AG10803 (cell line): ENCODE results near the gene DARS1.

Experiments
- DNase-seq: peaks from one replicate; pipeline ENCODE4 v3.0.0; 2010; ENCODE audit warnings: low read depth
- H3K4me3 ChIP-seq: 2 replicates; pipeline ENCODE4 v1.5.1; 2011; ENCODE audit warnings: mild to moderate bottlenecking, low read length, control low read depth
- TF ChIP-seq, protein P1 (sequence below): conservative IDR thresholded peaks from 2 replicates; pipeline ENCODE4 v1.5.1; 2011; ENCODE audit warnings: mild to moderate bottlenecking, low read length, control low read depth, inconsistent platforms

DARS1 gene

DNA sequence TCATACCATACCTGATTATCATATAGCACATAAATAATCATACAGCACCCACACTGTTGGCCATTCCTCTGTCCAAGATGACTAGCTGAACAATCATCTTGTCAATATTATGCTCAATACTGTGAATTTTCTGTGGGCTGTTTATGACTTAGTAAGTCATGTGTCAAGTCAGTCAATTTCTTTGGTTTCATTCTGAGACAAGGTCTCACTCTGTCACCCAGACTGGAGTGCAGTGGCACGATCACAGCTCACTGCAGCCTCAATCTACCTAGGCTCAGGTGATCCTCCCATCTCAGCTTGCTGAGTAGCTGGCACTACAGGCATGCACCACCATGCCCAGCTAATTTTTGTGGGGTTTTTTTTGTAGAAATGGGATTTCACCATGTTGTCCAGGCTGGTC lies 114.9 kb downstream of the DARS1 start:
- no peak for DNase-seq
- no peak overlapping the region for H3K4me3 ChIP-seq
- TF ChIP-seq, protein P1, sequence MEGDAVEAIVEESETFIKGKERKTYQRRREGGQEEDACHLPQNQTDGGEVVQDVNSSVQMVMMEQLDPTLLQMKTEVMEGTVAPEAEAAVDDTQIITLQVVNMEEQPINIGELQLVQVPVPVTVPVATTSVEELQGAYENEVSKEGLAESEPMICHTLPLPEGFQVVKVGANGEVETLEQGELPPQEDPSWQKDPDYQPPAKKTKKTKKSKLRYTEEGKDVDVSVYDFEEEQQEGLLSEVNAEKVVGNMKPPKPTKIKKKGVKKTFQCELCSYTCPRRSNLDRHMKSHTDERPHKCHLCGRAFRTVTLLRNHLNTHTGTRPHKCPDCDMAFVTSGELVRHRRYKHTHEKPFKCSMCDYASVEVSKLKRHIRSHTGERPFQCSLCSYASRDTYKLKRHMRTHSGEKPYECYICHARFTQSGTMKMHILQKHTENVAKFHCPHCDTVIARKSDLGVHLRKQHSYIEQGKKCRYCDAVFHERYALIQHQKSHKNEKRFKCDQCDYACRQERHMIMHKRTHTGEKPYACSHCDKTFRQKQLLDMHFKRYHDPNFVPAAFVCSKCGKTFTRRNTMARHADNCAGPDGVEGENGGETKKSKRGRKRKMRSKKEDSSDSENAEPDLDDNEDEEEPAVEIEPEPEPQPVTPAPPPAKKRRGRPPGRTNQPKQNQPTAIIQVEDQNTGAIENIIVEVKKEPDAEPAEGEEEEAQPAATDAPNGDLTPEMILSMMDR = no peak

DNA sequence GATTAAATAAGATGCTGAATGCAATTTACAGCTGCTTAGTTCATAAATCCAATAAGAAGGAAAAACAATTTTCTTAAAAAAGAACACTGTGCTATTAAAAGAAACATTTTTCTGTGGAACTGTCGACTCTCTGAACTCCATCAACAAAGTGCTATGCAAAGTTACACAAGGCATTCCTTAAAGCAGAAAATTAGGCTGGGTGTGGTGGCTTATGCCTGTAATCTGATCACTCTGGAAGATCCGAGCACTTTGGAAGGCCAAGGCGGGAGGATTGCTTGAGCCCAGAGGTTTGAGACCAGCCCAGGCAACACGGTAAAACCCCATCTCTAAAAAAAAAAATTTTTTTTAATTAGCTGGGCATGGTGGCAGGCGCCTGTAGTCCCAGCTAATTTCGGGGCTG lies 122.2 kb downstream of the DARS1 start:
- H3K4me3 ChIP-seq = no peak overlapping the region
- TF ChIP-seq, protein P1 = no peak
- peak; percentile 32 for DNase-seq

DNA sequence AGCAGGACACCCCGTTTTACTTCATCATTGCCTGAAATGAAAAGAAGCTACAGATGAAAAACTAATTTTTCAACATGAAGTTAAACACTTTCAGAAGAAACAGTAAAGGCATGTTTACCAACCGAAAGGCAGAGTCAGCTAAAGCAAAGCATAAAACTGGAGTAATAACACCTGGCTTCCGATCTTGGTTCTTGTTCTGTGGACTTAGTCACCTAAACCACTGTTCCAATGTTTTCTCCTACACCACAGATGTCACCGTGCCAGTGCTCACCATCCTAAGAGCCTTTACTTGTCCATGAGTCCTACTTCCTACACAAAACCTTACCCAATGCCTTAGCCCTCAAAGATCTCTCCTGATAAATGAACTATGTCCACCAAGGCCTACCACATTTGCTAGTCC lies 122.7 kb downstream of the DARS1 start:
- DNase-seq = no peak
- H3K4me3 ChIP-seq = no peak overlapping the region
- TF ChIP-seq, protein P1 = no peak
